Progenitor cell of endocrine pancreas (in vitro differentiated cells): ENCODE measurements around the gene STK32C. TPM values are rescaled to one million over a fixed set of nuclear protein-coding genes. Genes with fewer than 3 reads are reported as not detected.

Experiments
- DNase-seq: peaks from one replicate; pipeline ENCODE4 v3.0.0; 2021; ENCODE audit warnings: low spot score; ENCODE audit not compliant: unreplicated experiment
- H3K27ac Mint-ChIP-seq: 2 replicates; pipeline ENCODE4 v1.8.0; 2021; ENCODE audit warnings: mild to moderate bottlenecking, moderate library complexity, mixed read lengths
- H3K27me3 Mint-ChIP-seq: 2 replicates; pipeline ENCODE4 v1.8.0; 2021; ENCODE audit warnings: mixed read lengths
- H3K36me3 Mint-ChIP-seq: 2 replicates; pipeline ENCODE4 v1.8.0; 2022; ENCODE audit warnings: mixed read lengths; ENCODE audit not compliant: insufficient read depth
- H3K4me1 Mint-ChIP-seq: 2 replicates; pipeline ENCODE4 v1.8.0; 2021; ENCODE audit warnings: low read depth, mixed read lengths
- H3K4me3 Mint-ChIP-seq: 2 replicates; pipeline ENCODE4 v1.8.0; 2021; ENCODE audit warnings: low read depth, mild to moderate bottlenecking, moderate library complexity, mixed read lengths
- H3K9me3 Mint-ChIP-seq: 2 replicates; pipeline ENCODE4 v1.8.0; 2021; ENCODE audit warnings: low read depth, mixed read lengths
- total RNA-seq: library from RNA; stranded (reverse); gene quantifications from 2 replicates; pipeline ENCODE4 v1.2.1, GENCODE V29; 2021
- TF ChIP-seq, protein P1 (sequence below): fragments of 200-600 bp; sonication (generic); IDR thresholded peaks from one replicate; pipeline ENCODE4 v1.5.0; 2021; ENCODE audit warnings: antibody characterized with exemption, mild to moderate bottlenecking; ENCODE audit not compliant: unreplicated experiment

STK32C gene
- total RNA-seq, 1 donor from 2014 or later, result 10.0 TPM

- H3K36me3 Mint-ChIP-seq, result no peaks in the 10 kb centered on the region
- H3K4me1 Mint-ChIP-seq, result no peaks in the 10 kb centered on the region
- DNase-seq, result no peak
- H3K27ac Mint-ChIP-seq, result no peak overlapping the region
- H3K4me3 Mint-ChIP-seq, result no peak overlapping the region
- H3K9me3 Mint-ChIP-seq, result no peaks in the 10 kb centered on the region
- TF ChIP-seq, protein P1, sequence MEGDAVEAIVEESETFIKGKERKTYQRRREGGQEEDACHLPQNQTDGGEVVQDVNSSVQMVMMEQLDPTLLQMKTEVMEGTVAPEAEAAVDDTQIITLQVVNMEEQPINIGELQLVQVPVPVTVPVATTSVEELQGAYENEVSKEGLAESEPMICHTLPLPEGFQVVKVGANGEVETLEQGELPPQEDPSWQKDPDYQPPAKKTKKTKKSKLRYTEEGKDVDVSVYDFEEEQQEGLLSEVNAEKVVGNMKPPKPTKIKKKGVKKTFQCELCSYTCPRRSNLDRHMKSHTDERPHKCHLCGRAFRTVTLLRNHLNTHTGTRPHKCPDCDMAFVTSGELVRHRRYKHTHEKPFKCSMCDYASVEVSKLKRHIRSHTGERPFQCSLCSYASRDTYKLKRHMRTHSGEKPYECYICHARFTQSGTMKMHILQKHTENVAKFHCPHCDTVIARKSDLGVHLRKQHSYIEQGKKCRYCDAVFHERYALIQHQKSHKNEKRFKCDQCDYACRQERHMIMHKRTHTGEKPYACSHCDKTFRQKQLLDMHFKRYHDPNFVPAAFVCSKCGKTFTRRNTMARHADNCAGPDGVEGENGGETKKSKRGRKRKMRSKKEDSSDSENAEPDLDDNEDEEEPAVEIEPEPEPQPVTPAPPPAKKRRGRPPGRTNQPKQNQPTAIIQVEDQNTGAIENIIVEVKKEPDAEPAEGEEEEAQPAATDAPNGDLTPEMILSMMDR, result no peak
- H3K27me3 Mint-ChIP-seq, result no peaks in the 10 kb centered on the region
These were observed 105.4 kb downstream of the STK32C start for GRCh38 chr10:132202070-132202970.

- Mint-ChIP-seq H3K36me3 (no peaks in the 10 kb centered on the region), H3K9me3 (no peaks in the 10 kb centered on the region)
- DNase-seq, result no peak
These were observed 106.4 kb downstream of the STK32C start for GRCh38 chr10:132201111-132201969.

GRCh38 chr10:132200344-132201110, 107.2 kb downstream of the STK32C start:
- no peak overlapping the region for H3K27ac Mint-ChIP-seq
- TF ChIP-seq, protein P1, result no peak
- H3K36me3 Mint-ChIP-seq, result no peaks in the 10 kb centered on the region
- H3K4me1 Mint-ChIP-seq, result no peaks in the 10 kb centered on the region
- H3K27me3 Mint-ChIP-seq, result no peaks in the 10 kb centered on the region
- no peak overlapping the region for H3K4me3 Mint-ChIP-seq
- H3K9me3 Mint-ChIP-seq, result no peaks in the 10 kb centered on the region
- no peak for DNase-seq

More at GRCh38 chr10:132201111-132201969, 106.4 kb downstream of the STK32C start:
- H3K27ac Mint-ChIP-seq, result no peak overlapping the region
- H3K4me3 Mint-ChIP-seq, result no peak overlapping the region
- TF ChIP-seq, protein P1, result no peak
- no peaks in the 10 kb centered on the region for H3K27me3 Mint-ChIP-seq
- no peaks in the 10 kb centered on the region for H3K4me1 Mint-ChIP-seq

DNA sequence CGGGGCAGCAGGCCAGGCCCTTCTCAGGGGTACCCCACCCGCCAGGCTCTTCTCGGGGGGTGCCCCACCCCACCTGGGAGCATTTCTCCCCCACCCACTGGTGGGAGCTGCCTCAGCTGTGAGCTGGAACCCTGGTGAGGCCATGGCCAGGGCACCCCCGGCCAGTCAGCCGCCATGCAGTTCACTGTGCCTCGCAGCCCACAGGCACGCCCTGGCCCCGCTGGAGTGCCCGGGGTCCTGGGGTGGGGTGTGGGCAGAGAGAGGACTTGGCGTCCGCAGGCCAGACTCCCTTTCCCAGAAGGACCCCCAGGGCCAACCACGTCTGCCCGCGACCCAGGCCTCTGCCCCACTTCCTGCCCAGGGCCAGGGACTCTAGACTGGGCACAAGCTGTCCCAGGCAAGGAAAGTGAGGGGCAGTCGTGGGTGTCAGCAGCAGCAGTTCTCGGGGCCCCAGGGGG, 107.9 kb downstream of the STK32C start:
- Mint-ChIP-seq H3K4me1 (no peaks in the 10 kb centered on the region), H3K27me3 (no peaks in the 10 kb centered on the region), H3K27ac (no peak overlapping the region), H3K36me3 (no peaks in the 10 kb centered on the region), H3K4me3 (no peak overlapping the region), H3K9me3 (no peaks in the 10 kb centered on the region)
- DNase-seq, result no peak
- TF ChIP-seq, protein P1, result no peak
